ENCODE data around the gene PRR5. TPM values are rescaled to one million over a fixed set of nuclear protein-coding genes. Genes with fewer than 3 reads are reported as not detected.
A peak's percentile ranks its signal among the peaks of the same experiment; 100 is the strongest.

Gene PRR5
- total and polyA plus RNA-seq, 2 experiments from 2014 or later, result 15.3 to 31.4 TPM

DNA sequence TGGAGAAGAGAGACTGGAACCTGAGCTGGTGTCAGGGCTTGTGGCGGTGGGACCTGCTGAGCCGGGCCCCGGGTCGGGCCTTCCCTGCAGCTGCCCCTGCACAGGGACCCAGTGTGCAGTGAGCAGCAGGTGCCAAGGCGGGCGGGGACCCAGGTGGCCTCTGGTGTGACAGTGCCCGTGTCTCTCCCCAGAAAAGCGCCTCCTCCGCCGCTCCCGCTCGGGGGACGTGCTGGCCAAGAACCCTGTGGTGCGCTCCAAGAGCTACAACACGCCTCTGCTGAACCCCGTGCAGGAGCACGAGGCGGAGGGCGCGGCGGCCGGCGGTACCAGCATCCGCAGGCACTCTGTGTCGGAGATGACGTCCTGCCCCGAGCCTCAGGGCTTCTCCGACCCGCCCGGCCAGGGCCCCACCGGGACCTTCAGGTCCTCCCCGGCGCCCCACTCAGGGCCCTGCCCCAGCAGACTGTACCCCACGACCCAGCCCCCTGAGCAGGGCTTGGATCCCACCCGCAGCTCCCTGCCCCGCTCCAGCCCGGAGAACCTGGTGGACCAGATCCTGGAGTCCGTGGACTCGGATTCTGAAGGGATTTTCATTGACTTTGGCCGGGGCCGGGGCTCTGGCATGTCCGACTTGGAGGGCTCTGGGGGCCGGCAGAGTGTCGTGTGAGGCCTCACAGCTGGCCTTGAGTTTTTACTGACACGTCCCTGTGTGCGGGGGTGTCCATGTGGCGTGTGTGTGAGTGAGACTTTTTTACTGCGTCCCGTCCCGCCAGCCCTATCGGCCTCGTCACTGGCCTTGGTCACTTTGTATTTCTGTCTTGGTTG is 34.8 kb downstream of the PRR5 start (continued):
- TF ChIP-seq, protein P1, sequence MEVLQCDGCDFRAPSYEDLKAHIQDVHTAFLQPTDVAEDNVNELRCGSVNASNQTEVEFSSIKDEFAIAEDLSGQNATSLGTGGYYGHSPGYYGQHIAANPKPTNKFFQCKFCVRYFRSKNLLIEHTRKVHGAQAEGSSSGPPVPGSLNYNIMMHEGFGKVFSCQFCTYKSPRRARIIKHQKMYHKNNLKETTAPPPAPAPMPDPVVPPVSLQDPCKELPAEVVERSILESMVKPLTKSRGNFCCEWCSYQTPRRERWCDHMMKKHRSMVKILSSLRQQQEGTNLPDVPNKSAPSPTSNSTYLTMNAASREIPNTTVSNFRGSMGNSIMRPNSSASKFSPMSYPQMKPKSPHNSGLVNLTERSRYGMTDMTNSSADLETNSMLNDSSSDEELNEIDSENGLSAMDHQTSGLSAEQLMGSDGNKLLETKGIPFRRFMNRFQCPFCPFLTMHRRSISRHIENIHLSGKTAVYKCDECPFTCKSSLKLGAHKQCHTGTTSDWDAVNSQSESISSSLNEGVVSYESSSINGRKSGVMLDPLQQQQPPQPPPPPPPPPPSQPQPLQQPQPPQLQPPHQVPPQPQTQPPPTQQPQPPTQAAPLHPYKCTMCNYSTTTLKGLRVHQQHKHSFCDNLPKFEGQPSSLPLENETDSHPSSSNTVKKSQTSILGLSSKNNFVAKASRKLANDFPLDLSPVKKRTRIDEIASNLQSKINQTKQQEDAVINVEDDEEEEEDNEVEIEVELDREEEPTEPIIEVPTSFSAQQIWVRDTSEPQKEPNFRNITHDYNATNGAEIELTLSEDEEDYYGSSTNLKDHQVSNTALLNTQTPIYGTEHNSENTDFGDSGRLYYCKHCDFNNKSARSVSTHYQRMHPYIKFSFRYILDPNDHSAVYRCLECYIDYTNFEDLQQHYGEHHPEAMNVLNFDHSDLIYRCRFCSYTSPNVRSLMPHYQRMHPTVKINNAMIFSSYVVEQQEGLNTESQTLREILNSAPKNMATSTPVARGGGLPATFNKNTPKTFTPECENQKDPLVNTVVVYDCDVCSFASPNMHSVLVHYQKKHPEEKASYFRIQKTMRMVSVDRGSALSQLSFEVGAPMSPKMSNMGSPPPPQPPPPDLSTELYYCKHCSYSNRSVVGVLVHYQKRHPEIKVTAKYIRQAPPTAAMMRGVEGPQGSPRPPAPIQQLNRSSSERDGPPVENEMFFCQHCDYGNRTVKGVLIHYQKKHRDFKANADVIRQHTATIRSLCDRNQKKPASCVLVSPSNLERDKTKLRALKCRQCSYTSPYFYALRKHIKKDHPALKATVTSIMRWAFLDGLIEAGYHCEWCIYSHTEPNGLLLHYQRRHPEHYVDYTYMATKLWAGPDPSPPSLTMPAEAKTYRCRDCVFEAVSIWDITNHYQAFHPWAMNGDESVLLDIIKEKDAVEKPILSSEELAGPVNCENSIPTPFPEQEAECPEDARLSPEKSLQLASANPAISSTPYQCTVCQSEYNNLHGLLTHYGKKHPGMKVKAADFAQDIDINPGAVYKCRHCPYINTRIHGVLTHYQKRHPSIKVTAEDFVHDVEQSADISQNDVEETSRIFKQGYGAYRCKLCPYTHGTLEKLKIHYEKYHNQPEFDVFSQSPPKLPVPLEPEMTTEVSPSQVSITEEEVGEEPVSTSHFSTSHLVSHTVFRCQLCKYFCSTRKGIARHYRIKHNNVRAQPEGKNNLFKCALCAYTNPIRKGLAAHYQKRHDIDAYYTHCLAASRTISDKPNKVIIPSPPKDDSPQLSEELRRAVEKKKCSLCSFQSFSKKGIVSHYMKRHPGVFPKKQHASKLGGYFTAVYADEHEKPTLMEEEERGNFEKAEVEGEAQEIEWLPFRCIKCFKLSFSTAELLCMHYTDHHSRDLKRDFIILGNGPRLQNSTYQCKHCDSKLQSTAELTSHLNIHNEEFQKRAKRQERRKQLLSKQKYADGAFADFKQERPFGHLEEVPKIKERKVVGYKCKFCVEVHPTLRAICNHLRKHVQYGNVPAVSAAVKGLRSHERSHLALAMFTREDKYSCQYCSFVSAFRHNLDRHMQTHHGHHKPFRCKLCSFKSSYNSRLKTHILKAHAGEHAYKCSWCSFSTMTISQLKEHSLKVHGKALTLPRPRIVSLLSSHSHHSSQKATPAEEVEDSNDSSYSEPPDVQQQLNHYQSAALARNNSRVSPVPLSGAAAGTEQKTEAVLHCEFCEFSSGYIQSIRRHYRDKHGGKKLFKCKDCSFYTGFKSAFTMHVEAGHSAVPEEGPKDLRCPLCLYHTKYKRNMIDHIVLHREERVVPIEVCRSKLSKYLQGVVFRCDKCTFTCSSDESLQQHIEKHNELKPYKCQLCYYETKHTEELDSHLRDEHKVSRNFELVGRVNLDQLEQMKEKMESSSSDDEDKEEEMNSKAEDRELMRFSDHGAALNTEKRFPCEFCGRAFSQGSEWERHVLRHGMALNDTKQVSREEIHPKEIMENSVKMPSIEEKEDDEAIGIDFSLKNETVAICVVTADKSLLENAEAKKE (CRISPR knock-in tag; IDR thresholded peaks at IDR 0.05), result no peak
- TF ChIP-seq POLR2AphosphoS5 (IDR thresholded peaks at IDR 0.05; ENCODE audit: low read depth), result no peak

DNA sequence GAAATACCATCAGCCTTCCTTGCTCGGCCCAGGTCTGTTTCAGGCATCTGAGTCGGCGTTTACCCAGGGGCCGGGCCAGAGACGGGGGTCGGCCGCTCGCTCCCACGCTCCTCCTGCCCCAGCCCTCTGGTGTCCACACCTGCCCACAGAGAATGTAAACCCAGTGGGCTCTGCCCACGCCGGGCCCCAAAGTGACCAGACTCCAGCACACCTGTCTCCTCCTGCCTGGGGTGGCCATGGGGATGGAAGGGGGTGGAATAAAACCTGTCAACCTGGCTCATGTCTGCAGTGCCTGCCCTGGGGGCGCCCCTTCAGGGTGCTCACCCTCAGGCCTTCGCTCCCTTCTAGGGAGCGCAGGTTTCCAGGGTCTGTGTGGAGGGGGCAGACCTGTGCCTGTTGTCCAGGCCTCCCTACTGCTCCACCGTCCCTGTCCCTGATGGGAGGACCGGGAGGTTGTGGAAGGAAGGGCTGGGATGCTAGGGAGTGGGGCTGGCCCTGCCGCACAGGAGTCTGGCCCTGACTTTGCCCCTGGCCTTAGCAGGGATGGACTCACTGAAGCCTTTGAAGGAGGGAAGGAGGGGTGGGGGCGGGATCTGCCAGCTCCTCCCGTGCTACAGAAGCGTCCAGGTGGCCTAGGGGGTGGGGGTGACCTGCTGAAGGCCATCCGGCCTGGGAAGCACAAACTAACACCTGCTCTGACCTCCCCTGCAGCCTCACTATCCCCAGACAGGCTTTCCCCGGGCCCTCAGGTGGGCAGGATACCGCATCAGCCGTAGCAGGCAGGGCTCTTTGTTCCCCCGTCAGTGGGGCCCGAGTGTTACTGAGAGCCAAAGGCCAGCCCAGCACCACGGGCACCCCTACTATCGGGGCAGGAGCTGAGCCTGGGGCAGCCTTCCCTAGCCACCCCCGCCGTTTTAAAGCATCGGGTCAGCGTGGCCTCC is 35.7 kb downstream of the PRR5 start:
- no peaks in the 10 kb centered on the region; the same call in 2 of the 3 replicates for H3K36me3 Mint-ChIP-seq (ENCODE audit: low read depth)
- no peak overlapping the region for H2AFZ ChIP-seq
- no peaks in the 10 kb centered on the region for H3K9me3 Mint-ChIP-seq
- no peaks in the 10 kb centered on the region; the same call in 1 of the 2 replicates for H3F3A ChIP-seq (replicated peaks; ENCODE audit: low read depth)
- H3K4me1 Mint-ChIP-seq, result peaks cover 21% of the 10 kb centered on the region; the same call in 2 of the 3 replicates
- H4K20me1 ChIP-seq (replicated peaks; ENCODE audit: insufficient read depth), result no peaks in the 10 kb centered on the region
- H3K36me3 ChIP-seq (ENCODE audit: insufficient read depth), result no peaks in the 10 kb centered on the region
- no peak overlapping the region for H3K4me3 Mint-ChIP-seq
- H3K27ac Mint-ChIP-seq, result no peak overlapping the region
- H3K4me2 ChIP-seq, result peak overlapping the region; percentile 43
- H3K4me1 ChIP-seq (ENCODE audit: insufficient read depth), result peaks cover 12% of the 10 kb centered on the region; the same call in 1 of the 2 replicates
- peaks cover 11% of the 10 kb centered on the region for H3K27me3 Mint-ChIP-seq (ENCODE audit: insufficient read depth, low read depth, poor library complexity)
- no peaks in the 10 kb centered on the region for H3K27me3 ChIP-seq (ENCODE audit: insufficient read depth)
- H3K27ac ChIP-seq (ENCODE audit: low read depth), result no peak overlapping the region
- no peaks in the 10 kb centered on the region for H3K79me2 ChIP-seq (replicated peaks; ENCODE audit: insufficient read depth)
- H3K4me3 ChIP-seq, result no peak overlapping the region
- ATAC-seq (peak; percentile 25), DNase-seq (ENCODE audit: low spot score) (no peak)
- H3K9me2 ChIP-seq (ENCODE audit: insufficient read depth), result no peaks in the 10 kb centered on the region
- TF ChIP-seq POLR2AphosphoS5 (IDR thresholded peaks at IDR 0.05; ENCODE audit: low read depth), result no peak
- TF ChIP-seq, protein P1 (CRISPR knock-in tag; IDR thresholded peaks at IDR 0.05), result no peak

All from GM23338 (cell line).